CD4-positive, alpha-beta T cell treated with Interleukin-2 at 100 ng/mL for 4 hours (primary cell): ENCODE results near the gene MAP1LC3C.

ENCODE experiments used
- DNase-seq: peaks from one replicate; pipeline ENCODE4 v3.0.0-alpha.2; 2020; ENCODE audit warnings: low spot score

MAP1LC3C gene

DNA sequence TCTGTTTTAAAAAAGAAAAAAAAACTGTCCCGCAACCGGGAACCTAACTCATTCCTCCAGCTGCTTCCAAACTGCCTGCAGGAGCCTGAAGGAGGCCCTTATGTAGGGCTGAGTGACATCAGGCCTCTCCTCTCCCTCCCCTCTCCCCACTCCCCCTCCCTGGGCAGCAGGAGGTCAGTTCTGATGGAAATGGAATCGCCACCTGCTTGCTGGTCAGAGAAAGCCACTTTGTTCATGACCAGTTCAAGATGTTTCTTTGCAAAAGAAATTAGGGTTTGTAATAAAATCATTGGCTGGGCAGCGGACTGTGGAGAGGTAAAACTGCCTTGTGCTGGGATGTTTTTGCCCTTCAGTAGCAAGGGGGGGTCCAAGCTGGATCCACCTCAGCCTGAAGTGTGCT lies at the start of gene MAP1LC3C:
Gene MAP1LC3C (minus strand): TSS at position 73 of the 400 bp plus-strand sequence. CDS start 90 bp downstream, outside the sequence.
- no peak for DNase-seq

DNA sequence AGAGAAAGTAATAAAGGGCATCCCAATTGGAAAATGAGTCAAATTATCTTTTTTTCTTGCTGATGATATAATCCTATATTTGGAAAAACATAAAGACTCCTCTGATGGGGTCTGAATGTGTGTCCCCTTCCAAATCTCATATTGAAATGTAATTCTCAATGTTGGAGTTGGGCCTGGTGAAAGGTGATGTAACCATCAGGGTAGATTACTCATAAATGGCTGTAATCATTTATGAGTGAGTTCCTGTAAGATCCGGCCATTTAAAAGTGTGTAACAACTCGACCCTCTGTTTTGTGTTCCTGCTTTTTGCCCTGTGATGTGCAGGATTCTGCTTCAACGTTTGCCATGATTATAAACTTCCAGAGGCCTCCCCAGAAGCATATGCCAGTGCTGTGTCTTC lies 44.3 kb upstream of the MAP1LC3C start:
- DNase-seq: no peak

DNA sequence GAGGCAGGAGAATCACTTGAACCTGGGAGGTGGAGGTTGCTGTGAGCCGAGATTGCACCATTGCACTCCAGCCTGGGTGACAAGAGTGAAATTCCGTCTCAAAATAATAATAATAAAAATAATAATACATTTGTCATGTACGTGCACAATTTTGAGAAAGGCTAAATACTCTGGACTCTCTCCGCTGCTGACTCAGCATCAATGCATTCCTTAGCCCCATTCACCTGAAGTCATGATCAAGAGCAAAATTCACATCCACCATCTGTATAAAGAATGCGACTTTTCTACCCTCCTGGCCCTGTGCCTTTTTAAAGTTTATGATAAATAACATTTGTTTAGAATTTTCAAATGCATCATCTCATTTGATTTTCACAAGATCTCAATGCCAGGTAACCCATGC lies 35.5 kb upstream of the MAP1LC3C start:
- DNase-seq: no peak

DNA sequence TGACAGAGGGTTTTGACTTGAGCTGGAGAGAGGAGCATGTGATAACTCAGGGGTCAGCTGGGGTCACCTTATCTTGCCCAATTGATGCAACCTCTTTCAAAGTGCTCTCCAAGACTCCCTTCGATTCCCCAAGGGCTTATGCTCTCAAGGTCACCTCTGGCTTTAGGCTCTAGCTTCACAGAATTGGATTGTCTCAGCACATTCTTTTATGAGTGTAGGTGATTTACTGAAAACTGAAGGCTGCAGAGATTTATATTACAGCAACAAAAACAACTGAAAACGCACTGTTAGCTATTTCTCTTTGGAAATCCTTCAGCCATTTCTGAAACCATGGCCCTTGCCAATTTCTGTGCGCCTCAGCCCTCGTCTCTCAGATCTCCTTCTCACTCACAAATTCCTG lies 34.5 kb upstream of the MAP1LC3C start:
- DNase-seq: no peak

DNA sequence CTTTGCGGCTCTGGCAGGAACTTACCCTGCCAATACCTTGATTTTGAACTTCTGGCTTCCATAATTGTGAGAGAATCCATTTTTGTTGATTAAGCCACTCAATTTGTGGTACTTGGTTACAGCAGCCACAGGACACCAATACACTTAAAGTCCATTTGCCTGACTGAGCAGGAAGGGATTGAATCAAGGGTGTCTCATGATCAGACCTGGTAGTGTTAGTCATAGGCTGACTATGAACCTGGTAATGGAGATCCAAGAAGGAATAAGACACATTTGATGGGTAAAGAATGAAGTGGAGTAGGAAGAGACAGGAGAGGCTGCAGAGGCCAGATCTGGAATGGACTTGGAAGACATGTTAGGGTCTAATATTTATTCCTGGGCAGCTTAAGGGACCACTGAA lies 31.2 kb upstream of the MAP1LC3C start:
- no peak for DNase-seq

DNA sequence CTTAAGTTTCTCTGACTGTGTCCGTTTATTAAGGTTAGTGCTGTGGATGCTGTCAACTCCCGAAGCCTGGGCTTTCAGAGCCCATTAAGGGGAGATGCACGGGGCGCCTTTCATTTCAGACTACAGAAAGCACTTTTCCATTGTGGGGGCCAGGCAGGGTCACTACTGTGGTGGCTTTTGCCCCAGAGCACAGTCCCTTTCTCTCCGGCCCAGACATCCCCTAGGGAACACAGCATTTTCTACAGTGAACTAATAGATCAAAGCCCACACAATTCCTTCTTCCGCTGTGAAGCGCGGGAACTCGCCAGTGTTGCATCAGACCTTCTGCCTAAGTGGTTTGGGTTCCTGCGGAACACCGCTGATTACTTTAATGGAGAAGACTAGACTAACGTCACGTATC lies 26.8 kb upstream of the MAP1LC3C start:
- DNase-seq: no peak

DNA sequence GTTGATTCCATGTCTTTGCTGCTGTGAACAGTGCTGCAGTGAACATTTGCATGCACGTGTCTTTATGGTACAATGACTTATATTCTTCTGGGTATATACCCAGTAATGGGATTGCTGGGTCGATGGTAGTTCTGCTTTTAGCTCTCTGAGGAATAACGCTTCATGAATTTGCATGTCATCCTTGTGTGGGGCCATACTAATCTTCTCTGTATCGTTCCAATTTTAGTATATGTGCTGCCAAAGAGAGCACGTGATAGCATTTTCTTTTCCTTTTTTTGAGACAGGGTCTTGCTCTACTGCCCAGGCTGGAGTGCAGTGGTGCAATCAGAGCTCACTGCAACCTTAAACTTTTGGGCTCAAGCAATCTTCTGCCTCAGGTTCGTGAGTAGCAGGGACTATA lies 24.9 kb upstream of the MAP1LC3C start:
- no peak for DNase-seq

DNA sequence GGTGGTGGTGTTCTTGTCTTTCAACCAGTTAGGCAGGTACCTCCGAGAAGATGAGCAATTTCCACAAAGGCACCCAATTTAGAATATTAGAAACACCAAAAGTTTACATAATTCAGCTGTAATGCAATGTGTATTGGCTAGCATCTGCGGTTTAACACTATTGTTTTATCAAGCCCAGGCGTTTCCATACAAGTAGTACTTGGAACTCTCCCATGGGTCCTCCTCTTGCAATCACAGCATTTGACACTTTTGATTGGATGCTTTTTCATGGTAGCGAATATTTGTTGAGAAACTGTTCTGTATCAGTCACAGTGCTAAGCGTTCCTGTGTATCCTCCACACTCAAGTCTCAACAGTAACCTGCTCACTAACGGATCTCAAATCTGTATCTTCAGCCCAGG lies 20.1 kb upstream of the MAP1LC3C start:
- DNase-seq: no peak

DNA sequence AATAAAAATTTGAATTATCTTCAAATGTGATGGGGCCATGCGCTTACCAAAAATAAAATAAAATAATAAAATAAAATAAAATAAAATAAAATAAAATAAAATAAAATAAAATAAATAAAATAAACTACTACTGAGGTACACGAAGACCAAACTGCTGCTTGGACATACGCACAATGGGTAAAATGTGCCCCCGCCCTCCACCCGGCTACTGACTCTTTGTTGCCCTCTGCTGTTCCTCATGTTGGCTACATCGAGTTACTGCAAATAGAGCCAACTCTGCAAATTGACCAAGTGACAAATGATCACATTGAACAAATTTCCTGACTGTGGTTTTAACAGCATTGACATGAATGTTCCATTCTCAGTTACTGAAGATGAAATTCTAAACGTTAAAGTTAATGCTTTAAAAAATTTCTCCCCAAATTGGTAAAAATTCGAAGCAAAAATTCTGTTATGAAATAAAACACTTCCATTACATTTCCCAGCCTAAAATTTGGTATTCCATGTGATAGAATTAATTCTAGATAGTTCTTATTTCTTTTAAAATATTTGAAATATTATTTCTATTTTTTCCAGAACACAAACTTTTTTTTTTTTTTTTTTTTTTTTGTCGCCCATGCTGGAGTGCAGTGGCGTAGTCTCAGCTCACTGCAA lies 18.8 kb upstream of the MAP1LC3C start:
- peak; percentile 35 for DNase-seq

DNA sequence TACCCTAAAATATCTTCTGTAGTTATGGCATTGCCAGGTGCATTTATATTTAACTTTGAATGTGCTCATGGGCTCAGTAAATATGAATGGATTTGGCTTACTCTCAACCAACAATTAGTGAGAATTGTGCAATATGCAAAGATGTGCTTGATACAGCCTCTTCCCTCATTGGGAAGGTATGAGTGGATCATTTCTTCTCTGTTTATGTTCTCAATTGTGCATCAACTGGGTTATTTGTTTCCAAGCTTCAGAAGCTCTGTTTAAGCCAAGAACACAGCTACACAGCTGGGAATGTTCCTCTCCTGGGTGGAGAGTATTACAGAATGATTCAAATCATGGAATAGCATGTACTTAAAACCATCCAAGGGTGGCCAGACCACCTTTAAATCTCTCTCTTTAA lies 17.6 kb upstream of the MAP1LC3C start:
- no peak for DNase-seq

DNA sequence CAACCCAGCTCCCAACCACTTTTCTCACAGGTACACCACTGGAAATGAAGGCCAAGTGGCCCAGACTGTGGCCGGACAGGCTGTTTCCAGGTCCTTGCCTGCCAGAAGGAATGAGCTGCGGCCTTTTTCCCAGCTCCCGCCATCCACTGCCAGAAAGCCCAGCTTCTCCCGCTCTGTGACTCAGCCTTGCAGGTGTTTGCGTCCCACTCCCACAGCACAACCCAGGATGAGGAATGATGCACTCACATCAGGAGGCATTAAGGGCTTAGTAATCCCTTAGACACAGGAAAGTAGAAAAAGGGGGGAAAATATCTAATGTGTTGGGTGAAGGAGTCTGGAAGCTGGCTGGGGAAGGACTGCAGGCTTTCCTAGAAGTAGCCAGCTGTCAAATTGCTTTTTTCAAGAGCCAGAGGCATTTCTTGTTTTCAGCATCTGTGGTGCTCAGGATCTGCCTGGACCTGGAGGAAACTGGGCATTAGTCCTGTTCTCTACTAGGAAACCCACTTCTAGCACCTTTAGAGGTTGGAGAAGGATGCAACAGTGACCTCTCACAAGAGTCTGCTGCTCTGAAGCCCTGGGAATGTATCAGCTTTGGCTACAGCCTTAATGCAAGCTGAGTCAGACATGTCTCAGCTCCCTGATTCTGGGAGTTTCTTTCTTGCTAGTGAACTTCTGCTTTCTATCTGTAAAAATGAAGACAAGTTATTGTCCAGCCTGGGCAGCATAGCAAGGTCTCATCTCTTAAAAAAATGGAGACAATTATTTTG lies 13.2 kb upstream of the MAP1LC3C start:
- no peak for DNase-seq

DNA sequence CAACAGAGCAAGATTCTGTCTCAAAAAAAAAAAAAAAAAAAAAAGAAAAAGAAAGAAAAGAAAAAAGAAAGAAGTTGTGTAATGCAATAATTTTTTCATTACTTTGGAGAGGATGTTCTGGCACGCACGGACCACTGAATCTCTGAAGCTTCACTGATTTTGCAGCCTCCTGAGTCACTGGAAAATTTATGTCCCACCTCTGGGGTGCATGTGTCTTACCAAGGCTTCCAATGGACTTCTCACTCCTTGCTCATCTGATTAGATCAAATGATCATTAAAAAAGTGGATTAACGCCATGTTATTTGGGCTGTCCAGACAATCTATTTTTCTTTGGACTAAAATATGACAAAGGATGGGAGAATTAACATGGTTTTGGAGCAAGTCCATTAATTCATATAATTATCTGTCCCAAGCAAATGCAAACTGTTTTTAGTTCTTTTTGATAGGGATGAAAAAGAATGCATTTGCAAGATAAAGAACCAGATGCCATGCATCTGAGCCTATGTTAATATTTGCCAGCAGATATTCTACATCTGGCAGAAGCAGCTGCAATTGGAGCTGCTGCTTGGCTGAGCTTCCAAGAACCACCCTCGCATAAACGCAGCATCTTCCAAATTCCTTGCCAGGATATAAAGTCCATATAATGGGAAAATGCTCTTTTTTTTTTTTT lies 10.1 kb upstream of the MAP1LC3C start:
- no peak for DNase-seq

DNA sequence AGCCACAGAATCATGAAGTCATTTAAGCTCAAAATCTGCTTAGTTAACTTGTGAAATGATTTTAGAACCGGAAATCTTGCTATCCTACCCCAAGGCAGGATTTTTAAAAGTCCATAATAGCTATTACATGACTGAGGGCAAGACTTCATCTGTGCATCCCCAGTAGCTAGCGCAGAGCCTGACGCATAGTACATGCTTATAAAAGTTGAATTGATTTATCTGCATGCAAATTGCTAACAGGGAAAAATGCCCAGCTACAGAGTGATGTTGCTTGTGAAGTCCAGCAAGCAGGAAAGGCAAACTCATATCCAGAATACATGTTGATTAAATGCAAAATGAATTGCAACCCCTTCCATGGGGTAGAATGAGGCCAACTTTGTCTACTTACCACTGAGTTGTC lies 8.1 kb upstream of the MAP1LC3C start:
- no peak for DNase-seq

DNA sequence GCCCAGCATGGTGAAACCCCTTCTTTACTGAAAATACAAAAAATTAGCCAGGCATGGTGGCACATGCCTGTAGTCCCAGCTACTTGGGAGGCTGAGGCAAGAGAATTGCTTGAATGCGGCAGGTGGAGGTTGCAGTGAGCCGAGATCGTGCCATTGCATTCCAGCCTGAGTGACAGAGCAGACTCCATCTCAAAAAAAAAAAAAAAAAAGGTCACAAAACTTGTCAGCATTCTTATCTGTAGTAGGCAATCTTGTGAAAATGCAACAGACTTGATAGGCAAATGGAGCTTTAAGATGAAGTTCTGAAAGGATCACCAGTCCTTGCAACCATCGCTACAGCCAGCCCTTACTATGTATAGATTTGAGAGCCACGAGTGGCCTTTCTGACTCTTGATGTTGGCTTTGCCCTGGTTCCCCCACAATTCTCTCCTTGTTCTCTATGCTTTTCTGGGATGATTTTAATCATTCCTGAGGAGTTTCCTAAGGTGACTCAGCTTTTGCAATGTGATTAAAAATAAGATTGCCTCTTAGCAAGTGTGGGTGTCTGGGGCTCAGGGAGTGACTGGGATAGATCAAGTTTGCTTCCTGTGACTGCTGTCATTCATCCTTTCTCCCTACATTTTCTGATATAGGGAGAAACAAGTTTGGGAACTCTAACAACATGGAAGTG lies 7.1 kb upstream of the MAP1LC3C start:
- no peak for DNase-seq

DNA sequence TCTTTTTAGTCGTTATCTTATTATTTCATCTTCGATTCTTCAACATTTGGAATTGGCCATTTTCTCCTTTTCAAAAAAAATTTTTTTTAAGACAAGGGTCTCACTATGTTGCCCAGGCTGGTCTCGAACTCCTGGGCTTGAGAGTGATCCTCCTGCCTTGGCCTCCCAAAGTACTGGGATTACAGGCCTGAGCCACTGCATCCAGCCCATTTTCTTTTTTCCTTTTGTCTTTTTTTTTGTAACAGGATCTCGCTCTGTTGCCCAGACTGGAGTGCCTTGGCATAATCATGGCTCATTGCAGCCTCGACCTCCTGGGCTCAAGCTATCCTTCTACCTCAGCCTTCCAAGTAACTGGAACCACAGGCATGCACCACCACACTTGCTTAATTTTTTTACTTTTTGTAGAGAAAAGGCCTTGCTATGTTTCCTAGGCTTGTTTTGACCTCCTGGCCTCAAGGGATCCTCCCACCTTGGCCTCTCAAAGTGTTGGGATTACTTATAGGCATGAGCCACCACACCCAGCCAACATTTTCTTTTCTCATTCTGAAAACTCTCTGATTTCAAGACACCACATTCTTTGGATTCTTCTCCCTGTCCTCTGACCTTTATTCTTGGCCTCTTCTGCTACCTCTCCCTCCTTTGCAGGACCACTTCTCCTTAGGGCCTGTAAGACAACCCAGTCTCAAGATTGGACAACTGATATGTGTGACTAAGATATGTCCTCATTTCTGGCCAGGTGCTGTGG lies 6.0 kb upstream of the MAP1LC3C start:
- no peak for DNase-seq

DNA sequence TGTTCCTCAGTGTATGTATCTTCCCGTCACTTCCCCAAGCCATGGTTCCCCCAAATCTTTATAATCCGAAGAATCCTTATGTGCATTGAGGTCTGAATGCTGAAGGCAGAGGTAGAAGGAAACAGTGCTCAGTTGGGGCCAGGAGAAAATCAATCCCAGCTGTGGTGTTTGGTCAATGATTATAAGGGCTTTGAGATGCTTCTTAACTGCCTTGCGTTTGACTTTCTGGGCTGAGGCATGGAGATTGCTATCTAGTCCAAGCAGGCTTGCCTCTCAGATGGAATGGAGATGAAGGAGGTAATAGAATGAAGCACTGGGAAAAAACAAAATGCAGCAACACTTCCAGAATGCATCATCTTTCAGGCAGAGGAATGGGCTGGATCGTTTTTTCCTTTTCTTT lies 3.6 kb upstream of the MAP1LC3C start:
- DNase-seq: no peak

DNA sequence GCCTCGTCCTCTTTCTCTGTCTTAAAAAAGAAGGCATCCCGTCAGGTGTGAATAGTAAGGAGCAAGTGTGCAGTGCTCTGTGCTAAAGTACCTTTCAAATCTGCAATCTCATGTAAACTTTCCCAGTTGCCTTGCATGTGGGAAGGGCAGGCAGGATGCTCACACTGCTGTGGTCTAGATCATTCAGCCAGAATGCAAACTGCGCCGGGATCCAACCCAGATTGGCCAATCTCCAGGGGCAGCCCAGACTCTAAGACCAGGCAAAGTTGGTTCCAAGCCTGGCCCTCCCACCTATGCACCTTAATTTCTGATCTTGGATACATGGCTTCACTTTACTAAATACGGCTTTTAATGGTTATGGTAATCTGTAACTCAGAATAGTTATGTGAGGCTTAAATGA lies 3.2 kb upstream of the MAP1LC3C start:
- no peak for DNase-seq

DNA sequence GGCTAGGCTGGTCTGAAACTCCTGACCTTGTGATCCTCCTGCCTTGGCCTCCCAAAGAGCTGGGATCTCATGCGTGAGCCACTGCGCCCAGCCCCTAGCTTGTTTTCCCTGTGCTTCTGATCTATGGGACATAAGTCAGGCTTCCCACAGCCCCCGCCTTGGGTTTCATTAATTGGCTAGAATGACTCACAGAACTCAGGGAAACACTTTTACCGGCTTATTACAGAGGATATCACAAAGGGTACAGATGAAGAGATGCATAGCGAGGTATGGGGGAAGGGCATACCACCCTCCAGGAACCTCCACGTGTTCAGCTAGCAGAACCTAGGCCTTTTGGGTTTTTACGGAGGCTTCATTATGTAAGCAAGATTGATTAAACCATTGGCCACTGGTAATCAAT lies 1.5 kb upstream of the MAP1LC3C start:
- no peak for DNase-seq

DNA sequence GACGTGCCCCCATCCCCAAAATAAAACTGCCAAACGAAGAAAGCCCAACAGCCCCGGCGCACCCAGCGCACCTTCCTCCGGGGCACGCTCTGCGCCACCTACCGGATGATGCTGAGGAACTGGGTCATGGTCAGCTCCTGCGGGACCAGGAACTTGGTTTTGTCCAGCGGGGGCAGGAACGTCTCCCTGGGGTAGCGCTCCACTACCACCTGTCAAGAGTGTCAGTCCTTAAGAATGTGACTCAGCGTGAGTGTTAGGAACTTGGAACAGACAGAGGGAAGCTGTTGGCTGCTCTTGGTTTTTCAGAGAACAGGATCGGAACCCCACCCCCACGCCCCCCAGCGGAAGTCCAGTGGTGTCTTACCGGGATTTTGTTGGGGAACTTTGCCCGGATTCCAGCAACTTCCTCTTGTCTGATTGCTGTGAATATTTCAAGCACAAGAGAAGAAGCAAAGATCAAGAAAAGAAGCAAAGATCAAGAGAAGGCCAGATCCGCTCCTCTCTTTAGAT lies 431 bp downstream of the MAP1LC3C start:
- peak; percentile 35 for DNase-seq

DNA sequence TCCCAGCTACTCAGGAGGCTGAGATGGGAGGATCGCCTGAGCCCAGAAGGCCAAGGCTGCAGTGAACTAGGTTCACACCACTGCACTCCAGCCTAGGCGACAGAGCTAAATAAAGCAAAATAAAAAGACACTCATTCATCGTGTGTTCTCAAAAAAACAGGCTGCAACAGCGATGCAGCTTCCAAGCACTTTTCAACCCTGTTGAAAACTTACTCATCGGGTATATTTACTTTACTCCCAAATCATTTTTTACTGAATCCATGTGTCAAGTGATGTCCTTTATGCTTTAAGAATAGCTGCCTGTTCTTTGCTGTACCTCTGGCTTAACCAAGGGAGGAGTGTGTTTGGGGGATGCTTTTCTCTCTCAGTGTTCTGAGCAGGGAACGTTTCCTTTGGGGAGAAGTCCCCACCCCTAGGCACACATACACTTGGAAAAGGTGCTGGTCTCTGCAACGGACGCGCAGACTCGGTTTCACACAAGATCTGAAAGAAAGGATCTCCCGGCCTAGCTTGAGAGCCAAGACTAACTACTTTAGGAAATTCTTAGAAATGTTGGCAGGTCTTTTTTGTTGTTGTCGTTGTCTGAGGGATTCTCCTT lies 1.4 kb downstream of the MAP1LC3C start:
- no peak for DNase-seq

DNA sequence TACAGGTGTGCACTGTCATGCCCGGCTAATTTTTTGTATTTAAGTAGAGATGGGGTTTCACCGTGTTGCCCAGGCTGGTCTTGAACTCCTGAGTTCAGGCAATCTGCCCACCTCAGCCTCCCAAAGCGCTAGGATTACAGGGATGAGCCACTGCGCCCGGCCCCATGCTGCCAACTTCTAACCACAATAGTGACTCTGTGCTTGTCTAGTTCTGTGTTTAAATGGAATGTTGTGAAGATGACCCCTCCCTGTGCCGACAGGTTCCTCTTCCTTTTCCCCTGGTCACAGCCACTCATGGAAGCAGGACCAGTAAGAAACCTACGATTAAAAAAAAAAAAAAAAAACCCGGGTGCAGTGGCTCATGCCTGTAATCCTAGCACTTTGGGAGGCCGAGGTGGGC lies 4.7 kb downstream of the MAP1LC3C start:
- DNase-seq: no peak
